SK-N-SH treated with all-trans-retinoic acid at 6 μM for 48 hours (cell line): ENCODE measurements around the gene ELP1.

Experiments
- BACH2 ChIP-seq: fragments of 250-450 bp; sonication (Bioruptor Pico); IDR thresholded peaks from 2 replicates; pipeline ENCODE4 v1.9.0; 2021; ENCODE audit warnings: mild to moderate bottlenecking, borderline replicate concordance
- ESRRG ChIP-seq: fragments of 250-450 bp; sonication (Bioruptor Pico); IDR thresholded peaks from 2 replicates; pipeline ENCODE4 v1.6.1; 2021; ENCODE audit warnings: mild to moderate bottlenecking
- TF ChIP-seq, protein P1 (sequence below): fragments of 250-450 bp; sonication (Bioruptor Pico); IDR thresholded peaks from 2 replicates; pipeline ENCODE4 v1.8.0; 2020; ENCODE audit warnings: mild to moderate bottlenecking, moderate library complexity, borderline replicate concordance
- TF ChIP-seq, protein P2 (sequence below): fragments of 250-450 bp; sonication (Bioruptor Pico); IDR thresholded peaks from 2 replicates; pipeline ENCODE4 v1.5.1; 2020; ENCODE audit warnings: low read depth, mild to moderate bottlenecking, moderate library complexity

DNA sequence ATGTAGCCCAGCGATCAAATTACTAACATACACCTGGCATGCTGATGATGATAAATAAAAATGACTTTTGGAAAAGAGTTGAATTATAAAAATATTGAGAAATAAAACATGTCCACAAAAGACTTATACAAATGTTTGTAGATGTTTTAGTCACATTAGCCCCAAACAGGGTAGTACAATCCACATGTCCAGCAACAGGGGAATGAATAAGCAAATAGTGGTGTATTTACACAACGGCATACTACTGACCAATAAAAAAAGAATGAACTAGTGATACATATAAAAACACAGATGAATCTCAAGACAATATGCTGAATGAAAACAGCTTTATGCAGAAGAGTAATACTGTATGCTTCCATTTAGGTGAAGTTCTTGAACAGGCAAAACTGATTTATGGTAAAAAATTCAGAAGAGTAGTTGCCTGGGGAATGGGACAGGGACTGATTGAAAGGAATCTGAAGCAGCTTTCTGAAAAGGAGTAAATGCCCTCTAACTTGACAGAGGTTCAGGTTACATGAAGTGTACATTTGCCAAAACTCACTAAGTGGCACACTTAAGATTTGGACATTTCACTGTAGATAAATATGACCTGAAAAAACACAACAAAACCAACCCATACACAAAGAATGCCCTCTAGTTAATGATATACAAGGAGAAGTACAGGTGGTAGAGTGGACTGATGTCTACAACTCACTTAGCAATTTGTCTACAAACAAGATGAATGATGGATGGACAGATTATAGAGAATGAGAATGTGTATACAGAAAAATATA, 36.4 kb downstream of the ELP1 start:
- TF ChIP-seq, protein P1, sequence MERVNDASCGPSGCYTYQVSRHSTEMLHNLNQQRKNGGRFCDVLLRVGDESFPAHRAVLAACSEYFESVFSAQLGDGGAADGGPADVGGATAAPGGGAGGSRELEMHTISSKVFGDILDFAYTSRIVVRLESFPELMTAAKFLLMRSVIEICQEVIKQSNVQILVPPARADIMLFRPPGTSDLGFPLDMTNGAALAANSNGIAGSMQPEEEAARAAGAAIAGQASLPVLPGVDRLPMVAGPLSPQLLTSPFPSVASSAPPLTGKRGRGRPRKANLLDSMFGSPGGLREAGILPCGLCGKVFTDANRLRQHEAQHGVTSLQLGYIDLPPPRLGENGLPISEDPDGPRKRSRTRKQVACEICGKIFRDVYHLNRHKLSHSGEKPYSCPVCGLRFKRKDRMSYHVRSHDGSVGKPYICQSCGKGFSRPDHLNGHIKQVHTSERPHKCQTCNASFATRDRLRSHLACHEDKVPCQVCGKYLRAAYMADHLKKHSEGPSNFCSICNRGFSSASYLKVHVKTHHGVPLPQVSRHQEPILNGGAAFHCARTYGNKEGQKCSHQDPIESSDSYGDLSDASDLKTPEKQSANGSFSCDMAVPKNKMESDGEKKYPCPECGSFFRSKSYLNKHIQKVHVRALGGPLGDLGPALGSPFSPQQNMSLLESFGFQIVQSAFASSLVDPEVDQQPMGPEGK (CRISPR knock-in tag) = no peak
- TF ChIP-seq, protein P2, sequence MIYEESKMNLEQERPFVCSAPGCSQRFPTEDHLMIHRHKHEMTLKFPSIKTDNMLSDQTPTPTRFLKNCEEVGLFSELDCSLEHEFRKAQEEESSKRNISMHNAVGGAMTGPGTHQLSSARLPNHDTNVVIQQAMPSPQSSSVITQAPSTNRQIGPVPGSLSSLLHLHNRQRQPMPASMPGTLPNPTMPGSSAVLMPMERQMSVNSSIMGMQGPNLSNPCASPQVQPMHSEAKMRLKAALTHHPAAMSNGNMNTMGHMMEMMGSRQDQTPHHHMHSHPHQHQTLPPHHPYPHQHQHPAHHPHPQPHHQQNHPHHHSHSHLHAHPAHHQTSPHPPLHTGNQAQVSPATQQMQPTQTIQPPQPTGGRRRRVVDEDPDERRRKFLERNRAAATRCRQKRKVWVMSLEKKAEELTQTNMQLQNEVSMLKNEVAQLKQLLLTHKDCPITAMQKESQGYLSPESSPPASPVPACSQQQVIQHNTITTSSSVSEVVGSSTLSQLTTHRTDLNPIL (CRISPR knock-in tag) = no peak
- TF ChIP-seq BACH2 (CRISPR knock-in tag) (no peak), ESRRG (CRISPR knock-in tag) (no peak)
